Trophoblast cell (in vitro differentiated cells and primary cell): ENCODE results near the gene ID1.
A peak's percentile ranks its signal among the peaks of the same experiment; 100 is the strongest.
"Not testable (repeated sequence)": the region's sequence is repeated elsewhere in the genome, so short reads cannot be mapped to it uniquely, and the experiment has no call there.

ENCODE experiments used
- DNase-seq, 2 donors: peaks; one replicate each; pipeline ENCODE4 v3.0.0-alpha.2; 2016
- H2AFZ ChIP-seq: 2 replicates; pipeline ENCODE4 v1.6.1; 2013; ENCODE audit warnings: low read length, moderate library complexity, mild to moderate bottlenecking; ENCODE audit not compliant: insufficient read depth, poor library complexity
- H2AK5ac ChIP-seq: 2 replicates; pipeline ENCODE4 v1.6.1; 2013; ENCODE audit warnings: mild to moderate bottlenecking, low read length
- H2BK120ac ChIP-seq: 2 replicates; pipeline ENCODE4 v1.6.1; 2013; ENCODE audit warnings: low read length, mild to moderate bottlenecking, moderate library complexity; ENCODE audit not compliant: insufficient read depth, poor library complexity
- H2BK12ac ChIP-seq: 2 replicates; pipeline ENCODE4 v1.6.1; 2013; ENCODE audit warnings: mild to moderate bottlenecking, low read length, moderate library complexity
- H2BK5ac ChIP-seq: 2 replicates; pipeline ENCODE4 v1.6.1; 2013; ENCODE audit warnings: low read length, low read depth, moderate library complexity, mild to moderate bottlenecking; ENCODE audit not compliant: poor library complexity
- H3K14ac ChIP-seq: 2 replicates; pipeline ENCODE4 v1.6.1; 2013; ENCODE audit warnings: mild to moderate bottlenecking, low read length
- H3K18ac ChIP-seq: 2 replicates; pipeline ENCODE4 v1.6.1; 2013; ENCODE audit warnings: mild to moderate bottlenecking, low read length
- H3K23ac ChIP-seq: 2 replicates; pipeline ENCODE4 v1.6.1; 2013; ENCODE audit warnings: low read length
- H3K27ac ChIP-seq: 2 replicates; pipeline ENCODE4 v1.5.1; 2013; ENCODE audit warnings: low read depth, mild to moderate bottlenecking, inconsistent platforms, low read length, moderate library complexity
- H3K27me3 ChIP-seq: 2 replicates; pipeline ENCODE4 v1.6.1; 2013; ENCODE audit warnings: inconsistent platforms, mild to moderate bottlenecking, low read length, moderate library complexity; ENCODE audit not compliant: insufficient read depth
- H3K36me3 ChIP-seq, 2 experiments: 1 replicate in 1 of 2; 2 replicates in 1 of 2; pipeline ENCODE4 v1.6.1; 2013; ENCODE audit warnings: low read length in 2 of 2, mild to moderate bottlenecking in 2 of 2, moderate library complexity in 1 of 2; ENCODE audit not compliant: insufficient read depth in 2 of 2, control insufficient read depth in 1 of 2
- H3K4ac ChIP-seq: 2 replicates; pipeline ENCODE4 v1.6.1; 2013; ENCODE audit warnings: low read depth, mild to moderate bottlenecking, low read length, moderate library complexity
- H3K4me1 ChIP-seq, 2 experiments: 1 replicate in 1 of 2; 2 replicates in 1 of 2; pipeline ENCODE4 v1.6.1; 2013; ENCODE audit warnings: low read length in 2 of 2, mild to moderate bottlenecking in 2 of 2, moderate library complexity in 1 of 2; ENCODE audit not compliant: insufficient read depth in 2 of 2, control insufficient read depth in 1 of 2
- H3K4me2 ChIP-seq: 2 replicates; pipeline ENCODE4 v1.6.1; 2013; ENCODE audit warnings: inconsistent platforms, mild to moderate bottlenecking, low read length, moderate library complexity
- H3K4me3 ChIP-seq: 2 replicates; pipeline ENCODE4 v1.5.1; 2013; ENCODE audit warnings: mild to moderate bottlenecking, low read depth, low read length, inconsistent platforms
- H3K79me1 ChIP-seq: one replicate; pipeline ENCODE4 v1.6.1; 2013; ENCODE audit warnings: low read length
- H3K79me2 ChIP-seq: 2 replicates; pipeline ENCODE4 v1.6.1; 2013; ENCODE audit warnings: low read length, mild to moderate bottlenecking; ENCODE audit not compliant: control insufficient read depth, insufficient read depth, poor library complexity
- H3K9ac ChIP-seq: 2 replicates; pipeline ENCODE4 v1.6.1; 2013; ENCODE audit warnings: mild to moderate bottlenecking, low read length
- H3K9me3 ChIP-seq: 2 replicates; pipeline ENCODE4 v1.6.1; 2013; ENCODE audit warnings: low read depth, mild to moderate bottlenecking, control low read depth, inconsistent platforms, low read length; ENCODE audit not compliant: insufficient read depth
- H4K12ac ChIP-seq: 2 replicates; pipeline ENCODE4 v1.6.1; 2013; ENCODE audit warnings: low read depth, mild to moderate bottlenecking, low read length, moderate library complexity
- H4K8ac ChIP-seq: 2 replicates; pipeline ENCODE4 v1.6.1; 2013; ENCODE audit warnings: low read depth, mild to moderate bottlenecking, low read length, moderate library complexity
- H4K91ac ChIP-seq: one replicate; pipeline ENCODE4 v1.6.1; 2013; ENCODE audit warnings: low read depth, mild to moderate bottlenecking, low read length, moderate library complexity
- WGBS: extraction: QIAGEN DNeasy Blood & Tissue Kit; methylation state at CpG from one replicate; pipeline ENCODE4 v1.1.7; 2013; ENCODE audit warnings: missing lambda C conversion rate; ENCODE audit not compliant: insufficient read length, insufficient coverage; ENCODE audit errors: extremely low coverage; 5-methylcytosine and 5-hydroxymethylcytosine counted together

Gene ID1

GRCh38 chr20:31607640-31608250 is 2.7 kb downstream of the ID1 start:
- H3K9ac ChIP-seq = peak overlapping the region; percentile 38
- no CpG with 5 or more reads among the region's 9 CpGs for WGBS

GRCh38 chr20:31608251-31608945 is 3.3 kb downstream of the ID1 start:
- H4K91ac ChIP-seq = peak overlapping the region; percentile 96
- H2BK120ac ChIP-seq = peak overlapping the region; percentile 96
- peaks cover 77% of the 10 kb centered on the region for H3K79me1 ChIP-seq
- H2AK5ac ChIP-seq = peak overlapping the region; percentile 78
- H3K36me3 ChIP-seq = peaks cover 16 to 18% of the 10 kb centered on the region in 2 experiments
- peak overlapping the region; percentile 84 for H3K4ac ChIP-seq
- H2AFZ ChIP-seq = no peak overlapping the region
- H3K4me2 ChIP-seq = peak overlapping the region; percentile 75
- H3K79me2 ChIP-seq = peaks cover 36% of the 10 kb centered on the region
- H2BK5ac ChIP-seq = peak overlapping the region; percentile 98
- no peaks in the 10 kb centered on the region for H3K27me3 ChIP-seq
- H4K8ac ChIP-seq = peak overlapping the region; percentile 81
- no peaks in the 10 kb centered on the region for H3K9me3 ChIP-seq
- peak overlapping the region; percentile 65 for H3K9ac ChIP-seq
- H2BK12ac ChIP-seq = peak overlapping the region; percentile 75
- DNase-seq = peak; percentile 97 to 98
- H3K4me1 ChIP-seq = peaks cover 22 to 30% of the 10 kb centered on the region in 2 experiments
- H3K27ac ChIP-seq = peak overlapping the region; percentile 99
- no peak overlapping the region for H3K23ac ChIP-seq
- H3K18ac ChIP-seq = peak overlapping the region; percentile 81
- H3K4me3 ChIP-seq = peak overlapping the region; percentile 40
- peak overlapping the region; percentile 90 for H3K14ac ChIP-seq
- no peak overlapping the region for H4K12ac ChIP-seq
- no CpG with 5 or more reads among the region's 45 CpGs for WGBS

More at GRCh38 chr20:31607640-31608250, 2.7 kb downstream of the ID1 start:
- H4K12ac ChIP-seq = no peak overlapping the region
- peak overlapping the region; percentile 96 for H2BK120ac ChIP-seq
- H3K4ac ChIP-seq = peak overlapping the region; percentile 84
- H3K4me1 ChIP-seq = peaks cover 23 to 34% of the 10 kb centered on the region in 2 experiments
- H4K91ac ChIP-seq = peak overlapping the region; percentile 96
- no peak overlapping the region for H3K23ac ChIP-seq
- H3K9me3 ChIP-seq = no peaks in the 10 kb centered on the region
- peaks cover 83% of the 10 kb centered on the region for H3K79me1 ChIP-seq
- H3K14ac ChIP-seq = peak overlapping the region; percentile 90
- peak overlapping the region; percentile 98 for H4K8ac ChIP-seq
- peak overlapping the region; percentile 98 for H2BK5ac ChIP-seq
- H3K79me2 ChIP-seq = peaks cover 36% of the 10 kb centered on the region
- peak overlapping the region; percentile 76 for H2BK12ac ChIP-seq
- H3K36me3 ChIP-seq = peaks cover 16 to 18% of the 10 kb centered on the region in 2 experiments
- peak overlapping the region; percentile 75 for H3K4me2 ChIP-seq
- H3K4me3 ChIP-seq = peak overlapping the region; percentile 91
- peak in 1 of 2 donors; percentile 54 for DNase-seq
- no peak overlapping the region for H2AFZ ChIP-seq
- peak overlapping the region; percentile 78 for H2AK5ac ChIP-seq
- H3K27ac ChIP-seq = peak overlapping the region; percentile 99
- peak overlapping the region; percentile 94 for H3K18ac ChIP-seq
- no peaks in the 10 kb centered on the region for H3K27me3 ChIP-seq

GRCh38 chr20:31612271-31612640 is 7.2 kb downstream of the ID1 start:
- Histone ChIP-seq H3K4me1 (peaks cover 22 to 28% of the 10 kb centered on the region in 2 experiments), H3K14ac (peak overlapping the region; percentile 92), H3K79me2 (peaks cover 13% of the 10 kb centered on the region), H2AFZ (peak overlapping the region; percentile 58), H2BK12ac (peak overlapping the region; percentile 100), H3K79me1 (peaks cover 45% of the 10 kb centered on the region), H2AK5ac (peak overlapping the region; percentile 87), H3K18ac (peak overlapping the region; percentile 91), H2BK120ac (peak overlapping the region; percentile 100), H4K91ac (peak overlapping the region; percentile 96), H4K12ac (peak overlapping the region; percentile 68), H4K8ac (peak overlapping the region; percentile 85), H2BK5ac (peak overlapping the region; percentile 97), H3K4ac (peak overlapping the region; percentile 89)
- not testable (repeated sequence) for DNase-seq, H3K27me3 ChIP-seq, H3K4me3 ChIP-seq, H3K4me2 ChIP-seq, H3K9ac ChIP-seq, H3K36me3 ChIP-seq, H3K27ac ChIP-seq, H3K9me3 ChIP-seq, H3K23ac ChIP-seq
- no CpG with 5 or more reads among the region's 12 CpGs for WGBS

GRCh38 chr20:31615416-31615815 is 10.3 kb downstream of the ID1 start:
- Histone ChIP-seq H2BK12ac (no peak overlapping the region), H3K4me3 (no peak overlapping the region), H3K27me3 (no peaks in the 10 kb centered on the region), H4K91ac (no peak overlapping the region), H2AK5ac (no peak overlapping the region), H3K14ac (no peak overlapping the region), H3K27ac (no peak overlapping the region), H3K23ac (no peak overlapping the region), H2BK5ac (no peak overlapping the region), H2AFZ (no peak overlapping the region), H2BK120ac (no peak overlapping the region), H3K4me2 (no peak overlapping the region), H3K79me1 (peaks cover 21% of the 10 kb centered on the region), H3K9me3 (no peaks in the 10 kb centered on the region), H4K12ac (no peak overlapping the region), H3K4me1 (peaks cover 13 to 14% of the 10 kb centered on the region in 2 experiments), H3K36me3 (no peaks in the 10 kb centered on the region), H4K8ac (no peak overlapping the region), H3K79me2 (peaks cover 3% of the 10 kb centered on the region), H3K18ac (no peak overlapping the region), H3K4ac (no peak overlapping the region), H3K9ac (no peak overlapping the region)
- no peak for DNase-seq
- no CpG with 5 or more reads among the region's 8 CpGs for WGBS
